Measurements from ENCODE around the gene DGCR2. TPM values are rescaled to one million over a fixed set of nuclear protein-coding genes. Genes with fewer than 3 reads are reported as not detected.

Gene DGCR2
- total and polyA plus RNA-seq, 2 donors from 2014 or later, result 37.5 to 67.7 TPM

- H3K9me3 ChIP-seq (ENCODE audit: control insufficient read depth in 2 of 3, insufficient read depth in 1 of 3, low read length in 3 of 3), result no peaks in the 10 kb centered on the region
- DNase-seq (peak in 1 of 5 donors; percentile 42), FAIRE-seq (no peak)
- H3K4me3 ChIP-seq (ENCODE audit: low read length in 3 of 3), result no peak overlapping the region
- intact Hi-C loops (cut with DNase I), result no loop called here
- peaks cover 0 to 12% (median 9%) of the 10 kb centered on the region in 3 donors for H3K4me1 ChIP-seq (ENCODE audit: control insufficient read depth in 2 of 3, insufficient read depth in 2 of 3, low read depth in 1 of 3, low read length in 3 of 3)
- TF ChIP-seq, protein P1, sequence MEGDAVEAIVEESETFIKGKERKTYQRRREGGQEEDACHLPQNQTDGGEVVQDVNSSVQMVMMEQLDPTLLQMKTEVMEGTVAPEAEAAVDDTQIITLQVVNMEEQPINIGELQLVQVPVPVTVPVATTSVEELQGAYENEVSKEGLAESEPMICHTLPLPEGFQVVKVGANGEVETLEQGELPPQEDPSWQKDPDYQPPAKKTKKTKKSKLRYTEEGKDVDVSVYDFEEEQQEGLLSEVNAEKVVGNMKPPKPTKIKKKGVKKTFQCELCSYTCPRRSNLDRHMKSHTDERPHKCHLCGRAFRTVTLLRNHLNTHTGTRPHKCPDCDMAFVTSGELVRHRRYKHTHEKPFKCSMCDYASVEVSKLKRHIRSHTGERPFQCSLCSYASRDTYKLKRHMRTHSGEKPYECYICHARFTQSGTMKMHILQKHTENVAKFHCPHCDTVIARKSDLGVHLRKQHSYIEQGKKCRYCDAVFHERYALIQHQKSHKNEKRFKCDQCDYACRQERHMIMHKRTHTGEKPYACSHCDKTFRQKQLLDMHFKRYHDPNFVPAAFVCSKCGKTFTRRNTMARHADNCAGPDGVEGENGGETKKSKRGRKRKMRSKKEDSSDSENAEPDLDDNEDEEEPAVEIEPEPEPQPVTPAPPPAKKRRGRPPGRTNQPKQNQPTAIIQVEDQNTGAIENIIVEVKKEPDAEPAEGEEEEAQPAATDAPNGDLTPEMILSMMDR (IDR thresholded peaks at IDR 0.05; ENCODE audit: borderline replicate concordance, extremely low read depth, insufficient read depth), result no peak
- H3K36me3 ChIP-seq (ENCODE audit: control insufficient read depth in 2 of 3, insufficient read depth in 3 of 3, low read length in 3 of 3), result peaks cover 0 to 52% (median 19%) of the 10 kb centered on the region in 3 donors
- H3K9ac ChIP-seq (ENCODE audit: low read length in 3 of 3), result no peak overlapping the region
- no peaks in the 10 kb centered on the region for H3K27me3 ChIP-seq (ENCODE audit: control insufficient read depth, insufficient read depth, low read length)
- H3K27ac ChIP-seq (ENCODE audit: low read depth in 2 of 2, low read length in 2 of 2), result no peak overlapping the region
These were observed 59.3 kb downstream of the DGCR2 start for GRCh38 chr22:19062943-19063308.

DNA sequence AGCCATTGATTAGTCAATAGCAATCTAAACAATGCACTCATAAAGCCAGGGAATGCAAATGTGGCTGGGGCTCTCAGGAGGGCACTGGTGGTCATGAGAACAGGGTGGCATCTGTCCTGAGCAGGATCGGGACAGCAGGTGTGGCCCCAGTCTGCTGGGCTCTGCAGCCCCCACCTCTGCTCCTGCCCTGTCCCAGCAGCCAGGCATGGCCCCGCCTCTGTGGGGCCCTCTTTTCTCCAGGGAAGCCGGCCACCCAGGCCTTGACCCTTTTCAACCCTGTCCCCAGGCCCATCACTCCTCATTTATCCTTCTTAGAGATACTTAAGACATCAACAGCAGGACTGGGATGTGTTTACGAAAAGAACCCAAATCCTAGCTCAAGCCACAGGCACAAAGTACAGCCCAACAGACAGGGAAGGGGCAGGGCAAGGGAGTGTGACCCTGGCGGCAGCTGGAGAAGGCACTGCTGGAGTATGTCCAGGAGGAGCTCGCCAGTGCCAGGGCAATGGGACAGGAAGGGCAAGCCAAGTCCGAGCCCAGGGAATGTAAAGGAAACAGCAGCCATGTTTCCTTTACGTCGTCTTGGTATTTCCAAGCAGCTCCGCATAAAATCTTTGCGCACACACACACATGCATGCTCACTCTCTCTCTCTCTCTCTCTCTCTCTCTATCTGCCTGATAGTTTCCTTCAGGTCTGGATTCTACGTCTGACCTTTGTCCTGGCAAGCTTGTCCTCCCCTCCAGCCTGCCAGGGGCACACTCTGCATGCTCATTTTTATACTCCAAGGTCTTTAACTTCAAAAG, 59.9 kb downstream of the DGCR2 start:
- no peak overlapping the region for H3K4me3 ChIP-seq (ENCODE audit: low read length in 3 of 3)
- DNase-seq (peak in 2 of 5 donors; percentile 8 to 46), FAIRE-seq (no peak)
- peak overlapping the region in 1 of 2 donors; percentile 5 for H3K27ac ChIP-seq (ENCODE audit: low read depth in 2 of 2, low read length in 2 of 2)
- peaks cover 0 to 52% (median 19%) of the 10 kb centered on the region in 3 donors for H3K36me3 ChIP-seq (ENCODE audit: control insufficient read depth in 2 of 3, insufficient read depth in 3 of 3, low read length in 3 of 3)
- H3K9me3 ChIP-seq (ENCODE audit: control insufficient read depth in 2 of 3, insufficient read depth in 1 of 3, low read length in 3 of 3), result no peaks in the 10 kb centered on the region
- no peak overlapping the region for H3K9ac ChIP-seq (ENCODE audit: low read length in 3 of 3)
- TF ChIP-seq, protein P1 (IDR thresholded peaks at IDR 0.05; ENCODE audit: borderline replicate concordance, extremely low read depth, insufficient read depth), result no peak
- peaks cover 0 to 12% (median 9%) of the 10 kb centered on the region in 3 donors for H3K4me1 ChIP-seq (ENCODE audit: control insufficient read depth in 2 of 3, insufficient read depth in 2 of 3, low read depth in 1 of 3, low read length in 3 of 3)
- H3K27me3 ChIP-seq (ENCODE audit: control insufficient read depth, insufficient read depth, low read length), result no peaks in the 10 kb centered on the region
- intact Hi-C loops (cut with DNase I), result no loop called here

DNA sequence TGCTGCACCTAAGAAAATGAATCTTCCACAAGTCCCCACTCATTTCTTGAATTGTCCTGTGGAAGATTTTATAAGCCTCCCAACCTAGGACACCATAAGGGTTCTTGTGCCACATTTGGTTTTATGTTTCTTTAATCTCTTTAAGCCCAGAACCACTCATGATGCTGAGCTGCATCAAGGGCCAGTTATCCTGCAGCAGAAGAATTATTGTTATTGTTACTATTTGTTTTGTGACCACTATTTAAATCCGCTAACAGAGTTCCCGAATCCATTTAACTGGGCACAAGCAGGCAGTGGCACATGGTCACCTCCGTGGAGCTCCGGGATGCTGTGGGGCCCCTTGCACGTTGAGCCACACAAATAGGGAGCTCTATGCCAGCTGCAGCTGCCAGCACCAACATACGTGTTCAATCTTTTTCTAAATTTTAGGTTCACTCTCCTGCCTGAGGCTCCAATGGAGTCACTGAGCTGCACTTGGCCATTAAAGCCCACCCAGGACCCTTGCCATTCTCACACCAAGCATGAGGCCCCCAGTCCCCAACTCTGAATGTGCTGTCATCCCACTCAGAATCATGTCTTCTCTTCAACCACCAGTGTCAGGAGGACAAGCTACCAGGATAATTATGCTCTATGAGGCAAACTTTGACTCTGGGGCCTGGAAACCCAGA, 60.6 kb downstream of the DGCR2 start:
- no peak overlapping the region for H3K9ac ChIP-seq (ENCODE audit: low read length in 3 of 3)
- peak overlapping the region in 1 of 2 donors; percentile 5 for H3K27ac ChIP-seq (ENCODE audit: low read depth in 2 of 2, low read length in 2 of 2)
- no peak for DNase-seq
- H3K27me3 ChIP-seq (ENCODE audit: control insufficient read depth, insufficient read depth, low read length), result no peaks in the 10 kb centered on the region
- H3K9me3 ChIP-seq (ENCODE audit: control insufficient read depth in 2 of 3, insufficient read depth in 1 of 3, low read length in 3 of 3), result no peaks in the 10 kb centered on the region
- intact Hi-C loops (cut with DNase I), result no loop called here
- H3K4me3 ChIP-seq (ENCODE audit: low read length in 3 of 3), result no peak overlapping the region
- FAIRE-seq, result no peak
- TF ChIP-seq, protein P1 (IDR thresholded peaks at IDR 0.05; ENCODE audit: borderline replicate concordance, extremely low read depth, insufficient read depth), result no peak
- H3K36me3 ChIP-seq (ENCODE audit: control insufficient read depth in 2 of 3, insufficient read depth in 3 of 3, low read length in 3 of 3), result peaks cover 0 to 49% (median 19%) of the 10 kb centered on the region in 3 donors
- peaks cover 0 to 12% (median 9%) of the 10 kb centered on the region in 3 donors for H3K4me1 ChIP-seq (ENCODE audit: control insufficient read depth in 2 of 3, insufficient read depth in 2 of 3, low read depth in 1 of 3, low read length in 3 of 3)

Measured in kidney (tissue), 14 donors.